Esophagus mucosa (tissue), 1 donor: Measurements from ENCODE around the gene TRAP1. TPM values are rescaled to one million over a fixed set of nuclear protein-coding genes. Genes with fewer than 3 reads are reported as not detected.
A peak's percentile ranks its signal among the peaks of the same experiment; 100 is the strongest.

Source experiments
- ATAC-seq: fragments of 200-7000 bp; cut with Tn5 transposase; one replicate; pipeline ENCODE4 v1.9.1; 2020
- total RNA-seq: library from RNA; stranded (reverse); gene quantifications from one replicate; pipeline ENCODE4 v1.2.4, GENCODE V29; 2023
- donor health status: DM: yes; HTN: yes; CAD: no.

The TRAP1 gene
- total RNA-seq, 1 donor from 2014 or later: 131 TPM

DNA sequence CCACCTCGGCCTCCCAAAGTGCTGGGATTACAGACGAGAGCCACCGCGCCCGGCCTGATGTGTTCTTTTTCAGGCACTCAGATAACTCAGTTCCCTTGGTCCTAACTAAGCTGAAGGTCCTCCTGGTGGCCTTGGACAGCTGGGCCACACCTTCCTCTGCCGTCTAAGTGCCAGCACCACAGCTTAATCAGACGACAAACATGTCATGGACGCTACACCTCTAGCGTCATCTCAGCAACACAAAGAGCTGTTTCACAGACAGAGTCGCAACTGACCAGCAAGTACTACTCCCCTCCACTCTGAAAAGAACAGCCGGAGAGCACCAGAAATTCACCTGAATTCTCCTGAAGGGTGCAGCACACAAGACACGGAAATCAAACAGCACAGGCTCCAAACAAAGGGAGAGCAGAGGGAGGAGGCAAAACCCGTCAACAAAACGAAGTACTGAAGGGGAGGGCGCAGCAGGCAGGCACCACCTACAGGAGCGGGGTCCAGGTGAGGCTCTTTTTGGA is 4.4 kb downstream of the TRAP1 start:
- peak; percentile 10 for ATAC-seq

DNA sequence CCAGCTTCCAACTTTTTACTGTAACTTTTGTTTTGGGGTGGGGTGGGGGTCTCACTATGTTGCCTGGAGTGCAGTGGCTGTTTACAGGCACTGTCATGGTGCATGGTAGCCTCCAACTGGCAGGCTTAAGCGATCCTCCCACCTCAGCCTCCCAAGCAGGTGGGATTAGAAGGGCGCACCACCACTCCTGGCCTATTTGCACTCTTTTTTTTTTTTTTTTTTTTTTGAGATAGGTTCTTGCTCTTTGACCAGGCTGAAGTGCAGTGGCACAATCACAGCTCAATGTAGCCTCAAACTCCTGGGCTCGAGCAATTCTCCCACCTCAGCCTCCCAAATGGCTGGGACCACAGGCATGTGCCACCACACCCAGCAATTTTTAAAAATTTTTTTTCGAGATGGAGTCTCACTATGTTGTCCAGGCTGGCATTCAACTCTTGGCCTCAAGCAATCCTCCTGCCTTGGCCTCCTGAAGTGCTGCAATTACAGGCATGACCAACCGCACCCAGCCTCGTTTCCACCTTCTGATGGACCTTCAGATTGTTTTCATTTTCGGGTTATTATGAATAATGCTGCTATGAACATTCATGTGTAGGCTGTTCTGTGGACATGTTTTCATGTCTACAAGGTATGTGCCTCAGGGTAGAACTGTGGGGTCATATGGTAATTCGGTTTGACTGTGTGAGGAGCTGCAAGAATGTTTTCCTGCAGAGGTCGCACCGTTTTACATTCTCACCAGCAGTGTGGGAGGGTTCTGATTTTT is 10.9 kb downstream of the TRAP1 start:
- ATAC-seq: no peak

DNA sequence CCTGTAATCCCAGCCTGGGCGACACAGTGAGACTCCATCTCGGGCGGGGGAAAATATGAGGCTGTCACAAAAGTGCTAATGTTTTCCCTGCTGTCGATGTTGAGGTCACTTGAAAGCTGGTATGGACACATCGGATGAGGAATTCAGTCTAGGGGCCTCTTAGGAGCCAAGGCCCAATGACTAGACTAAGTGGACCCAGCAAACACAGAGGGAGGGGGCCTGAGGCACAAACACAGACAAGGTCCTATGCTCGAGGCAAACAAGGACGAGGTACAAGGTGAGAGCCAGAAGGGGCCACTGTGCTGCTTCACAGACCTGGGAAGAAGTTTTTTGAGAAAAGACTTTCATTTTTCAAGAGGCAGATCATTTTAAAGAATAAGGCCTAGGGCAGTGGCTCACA is 15.2 kb downstream of the TRAP1 start:
- no peak for ATAC-seq

DNA sequence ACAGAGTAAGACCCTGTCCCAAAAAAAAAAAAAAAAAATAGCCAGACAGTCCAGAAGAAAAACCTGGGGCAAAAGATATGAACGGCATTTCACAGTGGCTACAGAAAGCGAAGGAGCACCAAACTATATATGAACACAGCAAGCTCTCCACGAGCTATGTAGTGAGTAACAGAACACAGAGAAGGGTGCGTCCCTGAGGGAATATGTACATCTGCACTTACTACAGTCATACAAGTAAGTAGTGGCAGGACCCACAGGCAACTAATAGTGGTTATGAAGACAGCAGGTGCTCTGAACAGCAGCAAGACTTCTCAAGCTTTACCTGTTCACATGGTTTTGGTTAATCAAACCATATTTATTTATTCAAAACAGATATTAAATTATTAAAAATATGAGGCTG is 15.8 kb downstream of the TRAP1 start:
- no peak for ATAC-seq

DNA sequence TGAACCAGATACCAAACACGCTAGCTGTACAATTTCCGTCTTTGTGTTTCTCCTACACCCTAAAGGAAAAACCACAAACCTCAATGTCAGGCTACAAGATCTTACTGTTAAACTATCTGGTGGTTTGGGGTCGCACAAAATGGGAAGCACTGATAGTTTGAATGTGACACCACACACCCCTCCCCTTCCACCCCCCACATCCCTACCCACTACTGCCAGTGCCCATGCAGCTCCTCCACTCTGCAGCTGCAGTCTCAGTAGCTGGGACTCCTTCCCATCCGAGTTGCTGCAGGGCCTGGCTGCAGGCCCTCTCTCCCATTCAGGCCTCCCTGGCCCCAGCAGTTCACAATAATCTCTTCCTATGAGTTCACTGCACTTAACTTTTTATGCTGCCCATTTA is 18.4 kb downstream of the TRAP1 start:
- ATAC-seq: peak; percentile 20

DNA sequence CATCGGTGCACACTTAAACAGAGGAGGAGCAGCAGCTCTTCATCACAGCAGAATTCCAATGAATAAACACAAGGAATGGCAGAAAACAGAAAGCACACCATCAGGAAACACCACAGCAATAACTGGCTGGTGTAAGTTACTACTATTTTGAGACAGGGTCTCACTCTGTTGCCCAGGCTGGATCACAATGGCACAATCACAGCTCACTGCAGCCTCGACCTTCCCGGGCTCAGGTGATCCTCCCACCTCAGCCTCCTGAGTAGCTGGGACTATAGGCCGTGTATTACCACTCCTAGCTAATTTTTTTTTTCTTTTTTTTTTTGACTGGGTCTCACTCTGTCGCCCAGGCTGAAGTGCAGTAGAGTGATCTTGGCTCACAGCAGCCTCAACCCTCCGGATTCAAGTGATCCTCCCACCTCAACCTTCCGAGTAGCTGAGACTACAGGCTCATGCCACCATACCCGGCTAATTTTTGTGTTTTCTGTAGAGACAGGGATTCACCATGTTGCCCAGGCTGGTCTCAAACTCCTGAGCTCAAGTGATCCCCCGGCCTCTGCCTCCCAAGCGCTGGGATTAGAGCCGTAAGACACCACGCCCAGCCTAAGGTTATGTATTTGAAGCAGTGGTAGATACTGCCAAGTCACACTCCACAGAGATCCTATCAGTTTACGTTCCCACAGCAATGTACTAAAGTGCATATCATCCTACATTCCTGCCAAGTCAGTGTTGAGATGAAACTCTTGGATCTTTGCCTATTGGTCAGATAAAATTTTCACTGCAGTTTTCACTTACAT is 20.7 kb downstream of the TRAP1 start:
- no peak for ATAC-seq

DNA sequence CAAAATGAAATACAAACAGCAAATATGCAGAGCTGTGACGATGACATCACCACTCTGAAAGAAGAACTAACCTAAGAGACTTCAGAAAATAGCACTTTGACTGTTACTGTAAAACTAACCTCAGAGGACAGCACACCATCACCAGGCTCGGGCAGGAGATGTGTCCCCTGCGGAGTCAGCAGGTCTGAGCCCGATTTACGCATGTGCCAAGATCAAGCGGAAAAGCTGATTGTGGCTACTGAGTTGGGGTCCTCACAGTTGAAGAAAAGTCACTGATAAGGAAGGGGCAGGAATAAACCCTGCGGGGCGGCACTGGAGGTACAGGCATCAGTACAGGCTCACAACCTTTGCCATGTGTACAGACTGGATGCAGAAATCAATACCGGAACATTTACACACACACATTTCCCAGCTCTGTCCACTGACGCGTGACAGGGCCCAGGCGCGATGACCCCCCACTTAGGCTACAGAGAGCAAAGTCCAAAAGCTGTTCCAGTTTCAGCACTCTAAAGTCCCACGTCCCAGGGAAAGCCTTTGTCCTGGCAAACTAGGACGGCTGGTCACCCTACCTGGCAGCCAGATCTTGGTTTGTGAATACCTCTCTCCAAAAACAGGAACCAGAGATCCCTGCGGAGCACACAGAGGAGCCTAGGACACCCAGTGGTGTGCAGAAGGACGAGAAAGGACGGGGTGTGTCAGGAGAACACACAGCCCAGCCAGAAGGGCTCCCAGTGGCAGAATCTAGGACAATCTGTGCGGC is 21.5 kb downstream of the TRAP1 start:
- no peak for ATAC-seq

DNA sequence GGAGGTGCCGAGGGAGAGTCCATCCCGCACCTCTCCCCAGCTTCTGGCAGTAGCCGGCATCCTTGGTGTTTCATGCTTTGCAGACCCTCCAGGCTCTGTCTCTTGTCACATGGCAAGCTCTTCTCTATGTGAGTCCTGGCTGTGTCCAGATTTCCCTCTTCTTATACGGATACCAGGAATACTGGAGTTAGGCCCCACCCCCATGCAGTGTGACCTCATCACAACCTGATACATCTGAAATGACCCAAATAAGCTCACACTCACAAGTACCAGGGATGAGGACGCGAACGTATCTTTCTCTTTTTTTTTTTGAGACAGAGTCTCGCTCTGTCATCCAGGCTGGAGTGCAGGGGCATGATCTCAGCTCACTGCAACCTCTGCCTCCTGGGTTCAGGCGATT is 23.3 kb downstream of the TRAP1 start:
- no peak for ATAC-seq

DNA sequence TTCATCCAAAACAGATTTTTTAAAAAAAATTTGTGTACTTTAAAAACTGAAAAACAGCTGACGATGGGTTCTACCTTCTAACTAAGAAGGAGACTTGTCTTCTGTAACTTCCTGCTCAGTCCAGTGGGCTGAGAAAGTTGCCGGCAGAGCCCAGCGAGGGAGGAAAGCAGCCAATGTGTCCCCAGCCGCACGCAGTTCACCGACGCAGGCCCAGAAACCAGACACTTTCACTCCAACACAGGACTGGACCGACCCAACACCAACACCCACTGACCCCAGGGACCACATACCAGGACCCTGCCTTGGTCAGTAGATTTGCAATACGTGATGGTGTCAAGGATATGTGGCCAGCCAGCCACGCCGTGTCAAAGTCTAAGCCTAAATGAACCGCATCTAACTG is 25.6 kb downstream of the TRAP1 start:
- ATAC-seq: no peak

DNA sequence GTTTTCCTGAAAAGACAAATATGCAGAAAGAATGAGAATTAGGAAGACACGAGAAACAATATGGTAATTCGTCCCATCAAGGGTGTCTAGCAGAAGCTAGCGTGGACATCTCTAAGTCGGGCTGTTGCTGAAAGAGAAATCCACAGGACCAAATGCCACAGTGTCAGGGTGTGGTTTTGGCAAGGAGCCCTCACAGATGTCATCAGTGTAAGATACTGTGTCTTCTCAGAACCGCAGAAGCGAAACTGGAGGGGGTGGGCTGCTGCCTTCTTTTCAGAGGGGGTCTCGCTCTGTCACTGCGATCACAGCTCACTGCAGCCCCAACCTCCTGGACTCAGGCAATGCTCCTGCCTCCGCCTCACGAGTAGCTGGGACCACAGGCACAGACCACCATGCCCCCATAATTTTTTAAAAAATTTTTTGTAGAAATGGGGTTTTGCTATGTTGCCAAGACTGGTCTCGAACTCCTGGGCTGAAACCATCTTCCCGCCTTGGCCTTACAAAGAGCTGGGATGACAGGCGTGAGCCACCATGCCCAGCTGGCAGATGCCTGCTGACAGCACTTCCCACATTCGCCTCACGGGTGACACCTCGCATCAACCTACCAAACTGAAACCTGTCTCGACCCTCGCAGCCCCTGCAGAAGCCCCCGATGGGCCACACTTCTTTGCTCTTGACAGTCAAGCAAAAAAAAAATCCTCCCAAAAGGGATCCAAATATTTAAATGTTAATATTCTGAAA is 26.2 kb downstream of the TRAP1 start:
- peak; percentile 13 for ATAC-seq

DNA sequence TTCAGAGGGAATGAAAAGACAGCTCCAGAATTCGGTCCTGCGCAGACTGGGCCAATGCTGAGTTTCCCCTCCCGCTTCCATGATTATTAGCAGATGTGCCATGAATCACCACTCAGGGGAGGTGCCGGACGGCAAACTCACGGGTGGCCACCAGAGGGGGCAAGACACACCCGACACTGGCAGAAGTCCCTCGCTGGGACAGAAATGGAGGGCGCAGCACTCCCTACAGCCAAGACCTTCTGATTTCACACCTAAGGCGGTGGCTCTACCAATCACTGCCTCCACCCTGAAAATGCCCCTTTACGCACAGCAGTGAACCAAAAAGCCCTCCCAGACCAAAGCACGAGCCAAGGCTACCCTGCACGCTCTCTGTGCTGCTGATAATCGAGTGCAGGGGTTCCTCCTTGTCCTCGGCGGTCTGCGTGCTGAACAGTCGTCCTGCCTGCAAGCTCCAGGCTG is 26.8 kb downstream of the TRAP1 start:
- peak; percentile 91 for ATAC-seq

DNA sequence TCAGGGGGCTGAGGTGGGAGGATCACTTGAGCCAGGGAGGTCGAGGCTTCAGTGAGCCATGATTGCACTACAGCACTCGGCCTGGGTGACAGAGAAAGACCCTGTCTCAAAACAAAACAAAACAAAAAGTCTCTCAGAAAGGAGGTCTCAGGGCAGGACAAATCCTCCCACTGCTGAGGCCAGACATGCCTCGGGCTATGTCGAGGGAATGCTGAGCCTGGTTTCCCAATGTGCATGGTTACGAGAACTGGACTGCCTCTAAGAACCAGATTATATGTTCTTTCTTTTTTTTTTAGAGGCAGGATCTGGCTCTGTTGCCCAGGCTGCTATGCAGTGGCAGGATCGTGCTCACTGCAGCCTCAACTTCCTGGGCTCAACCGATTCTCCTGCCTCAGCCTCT is 27.6 kb downstream of the TRAP1 start:
- no peak for ATAC-seq

DNA sequence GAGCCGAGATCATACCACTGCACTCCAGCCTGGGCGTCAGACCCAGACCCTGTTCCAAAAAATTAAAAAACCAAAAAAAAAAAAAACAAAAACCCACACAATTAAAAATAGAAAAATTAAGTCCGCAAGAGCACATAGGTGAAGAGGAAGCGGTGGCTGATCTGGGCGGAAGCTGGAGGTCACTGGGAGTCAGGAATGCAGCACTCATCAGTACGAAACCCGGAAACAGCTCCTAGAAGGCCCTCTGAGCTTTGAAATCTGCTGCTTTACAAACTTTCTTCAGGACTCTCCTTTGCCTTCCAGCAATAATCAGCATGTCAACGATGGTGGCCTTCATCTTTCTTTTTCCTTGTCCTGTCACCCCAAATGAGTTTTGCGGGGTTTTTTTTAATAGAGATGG is 29.5 kb downstream of the TRAP1 start:
- no peak for ATAC-seq

DNA sequence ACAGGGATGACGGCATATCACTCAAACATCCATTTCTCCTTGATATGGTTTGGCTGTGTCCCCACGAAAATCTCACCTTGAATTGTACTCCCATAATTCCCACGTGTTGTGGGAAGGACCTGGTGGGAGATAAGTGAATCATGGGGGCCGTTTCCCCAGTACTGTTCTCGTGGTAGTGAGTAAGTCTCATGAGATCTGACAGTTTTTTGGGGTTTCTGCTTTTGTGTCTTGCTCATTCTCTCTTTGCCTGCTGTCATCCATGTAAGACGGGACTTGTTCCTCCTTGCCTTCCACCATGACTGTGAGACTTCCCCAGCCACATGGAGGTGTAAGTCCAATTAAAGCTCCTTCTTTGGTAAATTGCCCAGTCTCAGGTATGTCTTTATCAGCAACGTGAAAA is 30.3 kb downstream of the TRAP1 start:
- no peak for ATAC-seq

DNA sequence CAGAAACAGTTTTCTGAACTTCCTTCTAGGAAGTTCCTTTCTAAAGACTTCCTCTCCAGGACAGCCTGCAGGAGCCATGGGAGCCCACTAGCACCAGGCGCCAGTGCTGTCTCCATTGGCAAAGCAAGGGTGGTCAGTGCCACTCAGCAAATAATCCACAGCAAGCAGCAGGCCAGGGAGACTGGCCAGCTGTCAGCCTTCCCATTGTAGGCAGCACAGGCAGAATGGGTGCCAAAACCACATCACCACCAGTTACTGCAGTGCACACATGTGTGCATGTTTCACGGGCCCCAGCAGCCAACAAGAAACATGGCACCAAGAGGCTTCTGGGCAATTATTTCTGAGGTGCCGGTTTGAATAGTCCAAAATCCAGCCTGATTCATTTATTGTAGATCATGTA is 36.1 kb downstream of the TRAP1 start:
- no peak for ATAC-seq

DNA sequence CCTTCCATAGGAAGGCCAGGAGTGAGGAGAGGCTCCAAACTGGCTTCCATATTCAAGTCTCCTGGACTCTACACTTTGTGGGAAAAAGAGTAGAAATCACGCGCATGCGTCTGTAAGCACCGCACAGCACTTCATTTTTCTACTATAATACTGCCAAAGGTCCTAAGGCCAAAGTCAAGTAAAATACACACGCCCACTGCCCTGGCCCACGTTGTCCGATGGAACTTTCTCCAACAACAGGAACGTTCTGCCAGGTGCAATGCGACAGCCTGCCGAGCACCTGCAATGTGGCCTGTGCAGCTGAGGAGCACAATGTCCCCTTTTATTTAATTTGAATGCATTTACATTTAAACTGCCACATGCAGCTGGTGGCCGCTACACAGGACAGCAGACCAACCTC is 39.3 kb downstream of the TRAP1 start:
- ATAC-seq: no peak

DNA sequence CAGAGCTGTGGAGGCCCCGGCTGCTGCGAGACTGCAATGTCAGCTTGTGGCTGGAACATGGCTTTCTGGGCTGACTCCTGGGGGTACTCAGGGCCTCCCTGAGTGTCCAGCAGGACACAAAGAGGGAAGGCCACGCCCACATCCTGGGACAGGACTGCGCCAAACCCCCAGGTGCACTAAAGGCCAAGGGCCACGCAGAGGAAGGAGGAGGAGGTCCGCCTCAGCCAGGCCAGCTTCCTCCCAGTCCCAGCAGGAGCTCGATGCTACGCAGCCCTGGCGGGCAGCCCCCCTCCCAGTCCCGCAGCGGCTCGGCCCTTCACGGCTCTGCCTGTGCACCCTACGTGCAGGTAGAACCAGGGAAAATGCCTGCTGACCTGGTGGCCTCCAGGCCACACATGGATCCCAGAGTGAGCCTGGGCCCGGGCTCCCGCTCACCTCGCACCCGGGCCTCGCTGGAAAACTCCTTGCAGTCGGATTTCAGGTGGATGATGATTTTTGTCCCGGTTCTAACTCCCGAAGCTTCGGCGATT is 41.7 kb downstream of the TRAP1 start:
- no peak for ATAC-seq

DNA sequence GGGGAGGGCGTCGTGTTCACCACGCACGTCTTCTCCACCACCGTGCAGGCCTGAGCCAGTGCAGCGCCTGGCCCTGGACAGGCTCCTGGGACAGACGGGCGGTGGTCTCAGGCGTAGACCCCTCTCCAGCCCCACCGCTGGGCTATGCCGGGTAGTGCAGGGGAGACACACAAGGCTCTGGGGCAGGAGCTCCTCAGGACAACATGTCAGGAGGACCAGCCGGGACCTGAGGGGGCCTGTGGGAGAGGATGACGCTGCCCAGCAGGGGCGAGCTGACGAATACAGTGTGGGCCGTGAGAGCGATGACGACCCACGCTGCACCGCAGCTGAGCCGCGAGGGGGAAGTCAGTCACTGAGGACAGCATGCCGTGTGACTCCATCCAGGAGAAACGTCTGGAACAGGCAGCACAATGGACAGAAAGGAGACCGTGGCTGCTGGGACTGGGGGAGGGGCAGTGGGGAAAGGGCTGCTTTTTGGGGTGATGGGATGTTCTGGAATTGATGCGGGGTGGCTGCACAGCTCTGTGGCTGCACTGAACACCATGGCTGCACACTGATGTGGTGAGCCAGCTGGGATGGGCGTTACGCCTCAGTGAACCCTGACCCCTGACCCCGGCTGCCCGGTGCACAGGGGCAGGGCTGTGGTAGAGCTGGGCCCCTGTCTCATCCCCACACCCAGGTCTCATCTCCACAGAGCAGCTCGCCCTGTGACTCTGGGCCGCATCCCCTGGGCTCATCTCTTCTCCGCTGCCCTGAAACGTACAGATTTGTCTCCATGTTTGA is 42.6 kb downstream of the TRAP1 start:
- ATAC-seq: no peak

DNA sequence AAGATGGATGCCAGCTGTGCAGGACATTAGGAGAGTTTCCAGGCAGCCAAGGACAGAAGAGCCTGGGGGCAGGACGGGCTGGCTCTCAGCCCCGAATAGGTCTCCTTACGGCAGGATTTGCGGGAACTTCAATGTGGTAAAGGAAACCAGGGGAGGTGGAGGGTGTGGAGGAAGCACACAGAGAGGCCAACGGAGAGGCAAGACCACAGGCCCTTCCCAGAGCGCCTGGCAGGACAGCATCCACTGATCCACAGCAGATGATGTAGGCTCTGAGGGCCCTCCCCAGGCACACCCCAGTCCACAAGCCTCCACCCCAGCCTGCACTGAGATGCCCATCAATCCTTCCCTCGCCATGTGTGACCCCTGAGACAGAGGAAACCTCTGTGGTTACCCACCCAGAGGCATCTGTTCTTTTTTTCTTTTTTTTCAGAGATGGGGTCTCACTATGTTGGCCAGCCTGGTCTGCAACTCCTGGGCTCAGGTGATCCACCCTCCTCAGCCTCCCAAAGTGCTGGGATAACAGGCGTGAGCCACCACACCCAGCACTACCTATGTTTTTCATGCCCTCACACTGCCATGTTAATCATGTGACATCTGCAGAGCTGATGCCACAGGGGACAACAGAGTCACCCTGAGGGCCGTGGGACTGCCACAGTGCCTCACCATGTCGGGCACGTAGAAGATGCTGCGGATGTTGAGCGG is 43.5 kb downstream of the TRAP1 start:
- ATAC-seq: no peak

DNA sequence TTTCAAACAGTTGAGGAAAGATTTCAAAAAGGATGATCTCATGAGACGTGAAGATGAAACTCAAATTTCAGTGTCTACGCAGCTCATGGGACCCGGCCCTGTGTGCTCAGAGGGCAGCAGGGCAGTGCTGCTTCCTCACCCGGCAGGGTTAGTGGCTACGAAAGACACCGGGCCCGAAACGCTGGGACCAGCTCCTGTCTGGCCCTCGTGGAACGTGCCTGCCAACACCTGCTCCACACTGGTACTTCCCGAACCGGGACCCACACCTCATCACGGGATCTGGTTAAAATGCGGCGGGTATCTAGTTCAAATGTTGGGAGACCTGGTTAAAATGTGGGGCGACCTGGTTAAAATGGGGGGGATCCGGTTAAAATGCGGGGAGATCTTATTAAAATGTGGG is 44.1 kb downstream of the TRAP1 start:
- ATAC-seq: no peak

DNA sequence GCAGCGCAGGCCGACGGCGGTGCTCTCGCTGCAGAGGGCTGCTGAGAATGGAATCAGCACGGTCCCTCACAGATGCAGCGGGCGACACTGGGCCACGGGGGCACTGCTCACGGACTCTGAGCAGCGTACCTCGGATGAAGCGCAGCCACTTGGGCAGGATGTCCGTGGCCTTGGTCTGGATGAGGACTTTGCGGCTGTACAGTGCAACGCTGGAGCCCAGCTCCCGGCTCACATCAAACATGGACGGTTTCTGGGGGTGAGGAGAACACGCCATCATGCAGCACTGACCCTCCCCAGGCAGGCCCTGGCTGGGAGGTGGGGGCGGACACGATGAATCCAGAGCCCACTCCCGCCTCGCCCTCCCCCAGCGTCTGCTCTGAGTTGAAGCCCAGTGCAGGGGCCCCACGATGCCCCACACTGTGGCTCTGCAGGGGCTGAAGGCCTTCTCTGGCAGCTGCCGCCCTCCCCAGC is 44.7 kb downstream of the TRAP1 start:
- ATAC-seq: no peak
